A549 (cell line): Measurements from ENCODE around the gene MYOF. TPM values are rescaled to one million over a fixed set of nuclear protein-coding genes. Genes with fewer than 3 reads are reported as not detected.

ENCODE experiments used
- ATAC-seq, 2 experiments: fragments of 200-7000 bp in 1 of 2; fragments of >200 bp in 1 of 2; cut with Nextera tagmentation in 1 of 2; cut with Tn5 transposase in 1 of 2; 3 replicates each; pipeline versions ENCODE4 v1.8.0 to v1.9.1; 2018 to 2020; ENCODE audit warnings: mild to moderate bottlenecking in 1 of 2, moderate library complexity in 1 of 2
- CTCF ChIA-PET: fragments of 300-600 bp; sonication (Branson Sonifier 250); formaldehyde crosslinking; extraction: SDS; loops from one replicate; lab custom pipeline; 2021; ENCODE audit warnings: antibody characterized with exemption, inconsistent platforms; lab: Yijun Ruan, JAX
- POLR2A ChIA-PET: fragments of 350-600 bp; formaldehyde crosslinking; extraction: SDS; loops from one replicate; lab custom pipeline; 2021; ENCODE audit warnings: antibody characterized with exemption, inconsistent platforms; lab: Yijun Ruan, JAX
- DNase-seq, 2 experiments: peaks; one replicate each; pipeline versions ENCODE4 v3.0.0 to v3.0.0-alpha.2; 2011 to 2016; ENCODE audit warnings: low read depth in 1 of 2, low spot score in 1 of 2
- FAIRE-seq: peaks from 2 replicates; lab custom pipeline; 2011; peaks lifted over from hg19 to GRCh38; lab: Jason Lieb, UNC
- H3K27ac ChIP-seq, 2 experiments: fragments of >200 bp; sonication (Bioruptor Twin); formaldehyde crosslinking; 3 replicates each; pipeline ENCODE4 v1.5.1; 2016 to 2017
- H3K4me1 ChIP-seq: fragments of >200 bp; sonication (Bioruptor Twin); formaldehyde crosslinking; 3 replicates; pipeline ENCODE4 v1.6.1; 2016
- H3K4me2 ChIP-seq: fragments of >200 bp; sonication (Bioruptor Twin); formaldehyde crosslinking; 3 replicates; pipeline ENCODE4 v1.6.1; 2016
- H3K4me3 ChIP-seq: fragments of >200 bp; sonication (Bioruptor Twin); formaldehyde crosslinking; 3 replicates; pipeline ENCODE4 v1.5.1; 2016
- H3K9me3 ChIP-seq: fragments of >200 bp; sonication (Bioruptor Twin); formaldehyde crosslinking; 3 replicates; pipeline ENCODE4 v1.6.1; 2016
- BCL3 ChIP-seq: fragments of >200 bp; sonication (Bioruptor Twin); formaldehyde crosslinking; IDR thresholded peaks from 3 replicates; pipeline ENCODE4 v1.6.1; 2016
- BHLHE40 ChIP-seq: IDR thresholded peaks from 2 replicates; pipeline ENCODE4 v1.6.1; 2012; ENCODE audit warnings: low read depth, low read length, inconsistent platforms
- CBX8 ChIP-seq: fragments of 200-600 bp; sonication (generic); IDR thresholded peaks from 2 replicates; pipeline ENCODE4 v1.6.1; 2016
- CEBPB ChIP-seq, 2 experiments: fragments of >200 bp in 1 of 2; sonication (Bioruptor Twin) in 1 of 2; formaldehyde crosslinking in 1 of 2; IDR thresholded peaks; 2 replicates each; pipeline ENCODE4 v1.6.1; 2012 to 2016
- CHD4 ChIP-seq: fragments of 200-600 bp; sonication (generic); IDR thresholded peaks from 2 replicates; pipeline ENCODE4 v1.6.1; 2016; ENCODE audit warnings: antibody characterized with exemption, mild to moderate bottlenecking, borderline replicate concordance
- EP300 ChIP-seq, 2 experiments: fragments of >200 bp; sonication (Bioruptor Twin); formaldehyde crosslinking; IDR thresholded peaks; 2 replicates in 1 of 2; 3 replicates in 1 of 2; pipeline ENCODE4 v1.6.1; 2016 to 2017
- FOSB ChIP-seq: fragments of 250-450 bp; sonication (Bioruptor Pico); IDR thresholded peaks from 2 replicates; pipeline ENCODE4 v1.5.0; 2020; ENCODE audit warnings: mild to moderate bottlenecking, moderate library complexity
- FOXS1 ChIP-seq: fragments of 250-450 bp; sonication (Bioruptor Pico); IDR thresholded peaks from 2 replicates; pipeline ENCODE4 v1.5.0; 2020; ENCODE audit warnings: mild to moderate bottlenecking, moderate library complexity
- HEYL ChIP-seq: fragments of 250-450 bp; sonication (Bioruptor Pico); IDR thresholded peaks from 2 replicates; pipeline ENCODE4 v1.8.0; 2021; ENCODE audit warnings: mild to moderate bottlenecking, moderate library complexity
- HOXB5 ChIP-seq: fragments of 250-450 bp; sonication (Bioruptor Pico); IDR thresholded peaks from 2 replicates; pipeline ENCODE4 v1.5.0; 2020; ENCODE audit warnings: mild to moderate bottlenecking, moderate library complexity
- JUN ChIP-seq, 2 experiments: fragments of >200 bp; sonication (Bioruptor Twin); formaldehyde crosslinking; IDR thresholded peaks; 2 replicates in 1 of 2; 3 replicates in 1 of 2; pipeline ENCODE4 v1.6.1; 2016 to 2017
- JUNB ChIP-seq: fragments of >200 bp; sonication (Bioruptor Twin); formaldehyde crosslinking; IDR thresholded peaks from 2 replicates; pipeline ENCODE4 v1.6.1; 2016
- MAZ ChIP-seq: fragments of 150-350 bp; IDR thresholded peaks from 2 replicates; pipeline ENCODE4 v1.6.1; 2014; ENCODE audit warnings: antibody characterized with exemption, low read depth, low read length, borderline replicate concordance
- NR3C1 ChIP-seq: fragments of >200 bp; sonication (Bioruptor Twin); formaldehyde crosslinking; IDR thresholded peaks from 3 replicates; pipeline ENCODE4 v1.6.1; 2017
- POLR2A ChIP-seq: IDR thresholded peaks from 2 replicates; pipeline ENCODE4 v1.6.1; 2012; ENCODE audit warnings: mild to moderate bottlenecking, low read length
- RARB ChIP-seq: fragments of 250-450 bp; sonication (Bioruptor Pico); IDR thresholded peaks from 2 replicates; pipeline ENCODE4 v1.8.0; 2021; ENCODE audit warnings: mild to moderate bottlenecking, moderate library complexity
- REST ChIP-seq: fragments of 200-600 bp; sonication (generic); IDR thresholded peaks from 2 replicates; pipeline ENCODE4 v1.6.1; 2016; ENCODE audit warnings: antibody characterized with exemption, mild to moderate bottlenecking, moderate library complexity
- SMC3 ChIP-seq: fragments of >200 bp; sonication (Bioruptor Twin); formaldehyde crosslinking; IDR thresholded peaks from 3 replicates; pipeline ENCODE4 v1.6.1; 2018; ENCODE audit warnings: inconsistent platforms
- TFCP2L1 ChIP-seq: fragments of 250-450 bp; sonication (Bioruptor Pico); IDR thresholded peaks from 2 replicates; pipeline ENCODE4 v1.5.0; 2021; ENCODE audit warnings: mild to moderate bottlenecking
- ZC3H11A ChIP-seq: fragments of 450-650 bp; IDR thresholded peaks from 2 replicates; pipeline ENCODE4 v1.6.1; 2014; ENCODE audit warnings: antibody characterized with exemption, mild to moderate bottlenecking
- ZFP36 ChIP-seq: fragments of 450-650 bp; IDR thresholded peaks from 2 replicates; pipeline ENCODE4 v1.6.1; 2014; ENCODE audit warnings: borderline replicate concordance; ENCODE audit not compliant: partially characterized antibody
- ZNF302 ChIP-seq: fragments of 250-450 bp; sonication (Bioruptor Pico); IDR thresholded peaks from 2 replicates; pipeline ENCODE4 v1.9.0; 2021; ENCODE audit warnings: inconsistent platforms, mild to moderate bottlenecking, moderate library complexity
- WGBS: methylation state at CpG from one replicate; pipeline ENCODE4 v1.1.6; 2017; ENCODE audit errors: missing lambda C conversion rate; 5-methylcytosine and 5-hydroxymethylcytosine counted together
- polyA plus RNA-seq, 4 experiments: library from polyadenylated mRNA; depleted of rRNA in 3 of 4; stranded (reverse); fragments of >200 nt; fragmentation: RNase III in 1 of 4; extraction: RNeasy Plus Mini Kit Qiagen cat#74134 plus additional on column Dnase treatment in 1 of 4; gene quantifications; 2 replicates in 3 of 4; 3 replicates in 1 of 4; pipeline ENCODE4 v1.2.3, GENCODE V29; 2011 to 2017
- TF ChIP-seq, protein P1 (sequence below): fragments of >200 bp; sonication (Bioruptor Twin); formaldehyde crosslinking; IDR thresholded peaks from 2 replicates; pipeline ENCODE4 v1.6.1; 2016
- TF ChIP-seq, protein P2 (sequence below): IDR thresholded peaks from 2 replicates; pipeline ENCODE4 v1.6.1; 2012
- TF ChIP-seq, protein P3 (sequence below): fragments of 150-350 bp; IDR thresholded peaks from 2 replicates; pipeline ENCODE4 v1.6.1; 2014; ENCODE audit warnings: low read depth, mild to moderate bottlenecking, low read length
- TF ChIP-seq, protein P4 (sequence below): fragments of 450-650 bp; IDR thresholded peaks from 2 replicates; pipeline ENCODE4 v1.6.1; 2014; ENCODE audit warnings: antibody characterized with exemption

Gene MYOF
- polyA plus RNA-seq, 2 of the 4 experiments (the other 2 are of a cell fraction), result 190 to 265 TPM

- H3K9me3 ChIP-seq, result no peaks in the 10 kb centered on the region
- DNase-seq (no peak), ATAC-seq (peak; percentile 47 to 57; a peak in 5 of 6 replicates), FAIRE-seq (no peak)
- peak overlapping the region; percentile 79 for H3K4me2 ChIP-seq
- ChIA-PET CTCF (interaction anchor here (0.6 to 12.3 kb wide), 12 partner anchors 9 to 134 kb away, joined by 3 to 98 read pairs (median 8); partner anchors contain the start of gene MYOF), POLR2A (interaction anchor here (0.7 to 3.0 kb wide), 12 partner anchors 9 to 62 kb away, joined by 3 to 31 read pairs (median 6); partner anchors contain the start of gene MYOF)
- TF ChIP-seq HEYL (CRISPR knock-in tag) (0 out of 2 replicates have a peak, but pooled peaks have one; percentile 25), NR3C1 (no peak), FOXS1 (CRISPR knock-in tag) (0 out of 2 replicates have a peak, but pooled peaks have one; percentile 8), RARB (CRISPR knock-in tag) (peak; percentile 47; the same call in 1 of the 2 replicates), FOSB (CRISPR knock-in tag) (0 out of 2 replicates have a peak, but pooled peaks have one; percentile 22), TFCP2L1 (no peak), EP300 (IDR thresholded peaks at IDR 0.05) (no peak)
- TF ChIP-seq, protein P1, sequence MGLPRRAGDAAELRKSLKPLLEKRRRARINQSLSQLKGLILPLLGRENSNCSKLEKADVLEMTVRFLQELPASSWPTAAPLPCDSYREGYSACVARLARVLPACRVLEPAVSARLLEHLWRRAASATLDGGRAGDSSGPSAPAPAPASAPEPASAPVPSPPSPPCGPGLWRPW, result no peak
- TF ChIP-seq, protein P2, sequence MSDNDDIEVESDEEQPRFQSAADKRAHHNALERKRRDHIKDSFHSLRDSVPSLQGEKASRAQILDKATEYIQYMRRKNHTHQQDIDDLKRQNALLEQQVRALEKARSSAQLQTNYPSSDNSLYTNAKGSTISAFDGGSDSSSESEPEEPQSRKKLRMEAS, result peak; percentile 28; the same call in 1 of the 2 replicates
- H3K27ac ChIP-seq, result peak overlapping the region; percentile 97 to 98
- H3K4me1 ChIP-seq, result peaks cover 60% of the 10 kb centered on the region
- WGBS, result 29% methylated on average over 7 of the region's 7 CpGs
- H3K4me3 ChIP-seq, result no peak overlapping the region
Measured at GRCh38 chr10:93445978-93446720, 36.0 kb downstream of the MYOF start.

GRCh38 chr10:93445097-93445960 is 36.8 kb downstream of the MYOF start:
- H3K4me3 ChIP-seq, result no peak overlapping the region
- WGBS, result 2% methylated on average over 7 of the region's 8 CpGs
- peaks cover 68% of the 10 kb centered on the region for H3K4me1 ChIP-seq
- ATAC-seq (peak; percentile 95 to 97), FAIRE-seq (peak; percentile 100), DNase-seq (peak; percentile 96 to 99)
- CTCF ChIA-PET, result interaction anchor here (0.6 to 12.3 kb wide), 13 partner anchors 9 to 89 kb away, joined by 3 to 98 read pairs (median 6); partner anchors contain the start of gene MYOF
- H3K9me3 ChIP-seq, result no peaks in the 10 kb centered on the region
- peak overlapping the region; percentile 97 to 98 for H3K27ac ChIP-seq
- peak overlapping the region; percentile 79 for H3K4me2 ChIP-seq
- POLR2A ChIA-PET, result interaction anchor here (0.7 to 3.0 kb wide), 12 partner anchors 8 to 61 kb away, joined by 3 to 31 read pairs (median 6); partner anchors contain the start of gene MYOF
- TF ChIP-seq, protein P1, result no peak
- TF ChIP-seq REST, result no peak
- no peak; the same call in 1 of the 2 replicates for TF ChIP-seq TFCP2L1
- no peak for TF ChIP-seq JUNB
- no peak for TF ChIP-seq ZC3H11A
- TF ChIP-seq, protein P3, sequence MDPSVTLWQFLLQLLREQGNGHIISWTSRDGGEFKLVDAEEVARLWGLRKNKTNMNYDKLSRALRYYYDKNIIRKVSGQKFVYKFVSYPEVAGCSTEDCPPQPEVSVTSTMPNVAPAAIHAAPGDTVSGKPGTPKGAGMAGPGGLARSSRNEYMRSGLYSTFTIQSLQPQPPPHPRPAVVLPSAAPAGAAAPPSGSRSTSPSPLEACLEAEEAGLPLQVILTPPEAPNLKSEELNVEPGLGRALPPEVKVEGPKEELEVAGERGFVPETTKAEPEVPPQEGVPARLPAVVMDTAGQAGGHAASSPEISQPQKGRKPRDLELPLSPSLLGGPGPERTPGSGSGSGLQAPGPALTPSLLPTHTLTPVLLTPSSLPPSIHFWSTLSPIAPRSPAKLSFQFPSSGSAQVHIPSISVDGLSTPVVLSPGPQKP, result no peak
- TF ChIP-seq SMC3, result peak; percentile 36; the same call in 2 of the 3 replicates
- TF ChIP-seq BHLHE40, result no peak
- TF ChIP-seq CHD4, result no peak
- TF ChIP-seq CBX8, result no peak
- peak; percentile 36 for TF ChIP-seq POLR2A
- TF ChIP-seq, protein P4, sequence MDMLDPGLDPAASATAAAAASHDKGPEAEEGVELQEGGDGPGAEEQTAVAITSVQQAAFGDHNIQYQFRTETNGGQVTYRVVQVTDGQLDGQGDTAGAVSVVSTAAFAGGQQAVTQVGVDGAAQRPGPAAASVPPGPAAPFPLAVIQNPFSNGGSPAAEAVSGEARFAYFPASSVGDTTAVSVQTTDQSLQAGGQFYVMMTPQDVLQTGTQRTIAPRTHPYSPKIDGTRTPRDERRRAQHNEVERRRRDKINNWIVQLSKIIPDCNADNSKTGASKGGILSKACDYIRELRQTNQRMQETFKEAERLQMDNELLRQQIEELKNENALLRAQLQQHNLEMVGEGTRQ, result peak; percentile 64
- TF ChIP-seq FOSB (CRISPR knock-in tag), result 0 out of 2 replicates have a peak, but pooled peaks have one; percentile 44
- TF ChIP-seq ZNF302 (CRISPR knock-in tag), result no peak
- TF ChIP-seq HOXB5 (CRISPR knock-in tag), result 0 out of 2 replicates have a peak, but pooled peaks have one; percentile 46
- peak; percentile 83 for TF ChIP-seq ZFP36
- no peak; the same call in 2 of the 3 replicates for TF ChIP-seq BCL3
- no peak for TF ChIP-seq MAZ
- TF ChIP-seq JUN (IDR thresholded peaks at IDR 0.05), result peak; percentile 30 to 55; a peak in 2 of 5 replicates
- peak in 1 of 2 experiments; percentile 64; a peak in 1 of 4 replicates for TF ChIP-seq CEBPB (IDR thresholded peaks at IDR 0.05)
